ENCODE data around the gene TUBA4B.
"Not testable (repeated sequence)": the region's sequence is repeated elsewhere in the genome, so short reads cannot be mapped to it uniquely, and the experiment has no call there.

Gene TUBA4B

DNA sequence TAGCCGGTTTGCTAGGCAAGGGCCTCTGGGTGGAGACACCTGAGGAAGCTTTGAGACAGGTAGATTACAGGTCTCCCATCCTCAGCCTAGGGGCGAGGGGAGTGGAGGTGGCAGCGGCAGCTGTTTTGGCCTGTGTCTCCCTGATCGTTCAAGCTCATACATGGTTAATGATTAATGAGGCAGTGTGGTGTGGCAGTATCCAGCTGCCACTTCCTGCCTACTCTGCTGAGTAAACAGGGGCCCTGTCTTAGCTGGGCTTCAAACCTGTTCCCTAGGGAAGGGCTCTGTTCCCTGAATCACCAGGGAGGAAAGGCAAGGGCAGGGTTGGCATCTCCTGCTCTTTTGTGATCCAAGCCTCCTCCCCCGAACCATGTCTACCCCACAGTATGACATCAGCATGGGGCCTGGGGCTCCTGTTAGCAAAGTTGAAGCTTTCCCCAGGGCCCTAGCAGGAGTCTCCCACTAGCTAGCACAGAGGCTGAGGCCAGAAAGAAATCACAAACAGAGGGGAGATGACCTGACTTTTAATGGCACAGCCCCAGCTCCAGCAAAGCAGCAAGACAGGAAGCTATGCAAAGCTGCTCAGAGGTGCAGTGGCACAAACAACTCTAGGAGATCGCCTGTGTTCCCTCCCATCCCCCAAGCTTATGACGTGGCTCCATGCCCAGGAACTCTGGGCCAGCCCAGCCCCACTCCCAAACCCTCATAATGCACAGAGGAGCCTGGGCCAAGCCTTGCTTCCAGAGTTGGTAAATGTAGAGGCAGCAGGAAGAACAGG is 3.7 kb upstream of the TUBA4B start:
- DNase-seq, result no peak

DNA sequence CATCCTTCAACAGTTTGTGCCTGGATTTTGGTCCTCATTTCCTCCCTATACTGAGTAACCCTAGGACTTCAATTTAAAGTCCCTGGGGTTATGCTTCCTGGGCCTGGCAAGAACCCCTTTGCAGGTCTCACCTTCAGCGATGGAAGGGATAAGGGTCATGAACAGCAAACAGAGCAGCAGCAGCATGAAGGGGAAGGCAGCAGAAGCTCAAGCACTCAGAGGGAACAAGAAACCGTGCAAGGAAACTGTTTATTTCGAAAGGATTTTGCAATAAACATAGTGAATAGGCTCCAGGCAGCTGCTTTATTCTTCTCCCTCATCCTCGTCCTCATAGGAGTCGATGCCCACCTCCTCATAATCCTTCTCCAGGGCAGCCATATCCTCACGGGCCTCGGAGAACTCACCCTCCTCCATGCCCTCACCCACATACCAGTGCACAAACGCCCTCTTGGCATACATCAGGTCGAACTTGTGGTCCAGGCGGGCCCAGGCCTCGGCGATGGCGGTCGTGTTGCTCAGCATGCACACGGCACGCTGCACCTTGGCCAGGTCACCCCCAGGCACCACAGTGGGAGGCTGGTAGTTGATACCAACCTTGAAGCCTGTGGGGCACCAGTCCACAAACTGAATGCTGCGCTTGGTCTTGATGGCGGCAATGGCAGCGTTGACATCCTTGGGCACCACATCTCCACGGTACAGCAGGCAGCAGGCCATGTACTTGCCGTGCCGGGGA is 2.8 kb upstream of the TUBA4B start:
- DNase-seq, result no peak

DNA sequence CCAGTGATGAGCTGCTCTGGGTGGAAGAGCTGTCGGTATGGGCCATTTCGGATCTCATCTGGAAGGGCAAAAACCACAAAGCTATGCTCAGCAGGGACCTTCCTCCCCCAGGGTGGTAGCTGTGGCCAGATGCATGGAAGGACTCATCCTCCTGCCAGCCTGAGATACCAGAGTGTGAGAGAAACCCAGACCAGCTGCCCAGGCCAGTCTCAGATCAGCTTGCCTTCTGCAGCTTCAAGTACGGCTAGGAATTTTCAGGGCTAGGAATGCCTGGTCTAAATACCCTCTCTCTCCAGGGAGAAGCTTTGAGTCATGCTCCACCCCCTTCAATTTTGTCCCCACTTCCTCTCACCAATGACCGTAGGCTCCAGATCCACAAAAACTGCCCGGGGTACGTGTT is 1.4 kb upstream of the TUBA4B start:
- DNase-seq, result no peak

DNA sequence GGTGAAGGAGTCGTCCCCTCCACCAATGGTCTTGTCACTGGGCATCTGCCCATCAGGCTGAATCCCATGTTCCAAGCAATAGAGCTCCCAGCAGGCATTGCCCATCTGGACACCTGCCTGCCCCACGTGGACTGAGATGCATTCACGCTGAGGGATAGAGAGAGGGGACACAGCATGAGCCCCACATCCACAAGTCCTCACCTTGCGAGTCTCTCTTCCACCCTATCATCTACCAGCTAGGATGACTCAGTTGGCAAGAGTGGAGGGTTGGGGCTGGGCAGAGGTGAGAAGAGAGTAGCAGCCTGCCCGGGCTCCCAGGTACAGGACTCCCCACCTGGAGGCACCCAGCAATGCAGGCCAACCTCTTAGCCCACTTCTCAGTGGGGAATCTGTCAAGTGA is 959 bp upstream of the TUBA4B start:
- DNase-seq, result no peak

DNA sequence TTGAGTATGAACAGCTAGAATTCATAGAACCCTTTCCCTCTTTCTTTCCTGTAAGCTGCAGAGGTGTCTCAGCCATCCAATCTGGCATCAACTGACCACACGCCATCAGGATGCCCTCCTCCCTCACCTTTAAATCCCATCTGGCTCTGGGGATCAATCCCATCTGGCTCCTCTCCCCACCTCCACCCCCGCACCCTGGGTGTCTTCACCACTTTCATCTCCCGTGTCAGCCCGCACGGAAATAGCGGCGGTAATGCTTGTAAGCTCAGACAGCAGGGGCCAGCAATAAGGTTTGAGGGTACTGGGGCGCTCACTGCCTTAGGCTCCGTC is 508 bp upstream of the TUBA4B start:
- DNase-seq, result peak; percentile 44

DNA sequence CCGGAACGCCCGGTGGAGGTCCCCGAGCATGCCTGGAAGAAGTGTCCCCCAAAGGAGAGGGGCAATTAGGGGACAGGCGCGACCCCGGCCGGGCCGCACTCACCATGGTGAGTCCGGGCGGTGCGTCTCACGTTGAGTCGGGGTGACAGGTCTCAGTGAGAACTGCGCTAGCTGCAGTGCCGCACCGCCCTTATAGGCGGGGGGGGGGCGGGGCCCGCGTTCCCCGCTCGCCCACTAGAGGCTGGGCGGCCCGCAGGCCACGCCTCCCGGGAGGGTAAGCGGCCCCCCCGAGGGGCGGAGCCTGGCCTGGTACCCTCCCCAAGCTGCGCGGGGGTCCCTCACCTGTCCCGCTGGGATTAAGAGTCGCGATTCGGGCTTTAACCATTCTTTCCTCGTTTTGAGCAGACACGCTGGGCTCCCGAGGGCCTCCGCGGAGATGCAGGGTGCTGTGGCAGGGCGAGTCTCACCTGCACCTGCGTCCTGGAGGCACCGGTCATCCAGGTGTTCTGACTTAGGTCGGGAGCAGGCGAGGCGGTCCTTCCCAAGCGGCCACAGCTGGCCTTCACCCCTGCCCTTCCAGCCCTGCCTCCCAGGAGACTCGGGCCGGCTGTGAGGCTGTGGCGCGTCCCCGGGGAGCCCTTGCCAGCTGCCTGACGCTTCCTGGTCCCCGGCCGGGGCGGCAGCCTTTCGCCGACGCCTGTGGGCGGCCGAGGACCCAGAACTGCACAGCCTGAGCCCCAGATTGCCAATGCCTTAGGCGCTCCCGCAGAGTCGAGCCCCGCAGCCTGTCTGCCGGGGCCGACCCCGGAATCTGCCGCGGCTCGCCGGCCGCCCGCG is 928 bp downstream of the TUBA4B start, which contains the start of gene TUBA4A:
Gene TUBA4A (minus strand): TSS at position 166 of the 837 bp plus-strand sequence. CDS start 60 bp downstream, at position 106.
- DNase-seq, result peak; percentile 74

DNA sequence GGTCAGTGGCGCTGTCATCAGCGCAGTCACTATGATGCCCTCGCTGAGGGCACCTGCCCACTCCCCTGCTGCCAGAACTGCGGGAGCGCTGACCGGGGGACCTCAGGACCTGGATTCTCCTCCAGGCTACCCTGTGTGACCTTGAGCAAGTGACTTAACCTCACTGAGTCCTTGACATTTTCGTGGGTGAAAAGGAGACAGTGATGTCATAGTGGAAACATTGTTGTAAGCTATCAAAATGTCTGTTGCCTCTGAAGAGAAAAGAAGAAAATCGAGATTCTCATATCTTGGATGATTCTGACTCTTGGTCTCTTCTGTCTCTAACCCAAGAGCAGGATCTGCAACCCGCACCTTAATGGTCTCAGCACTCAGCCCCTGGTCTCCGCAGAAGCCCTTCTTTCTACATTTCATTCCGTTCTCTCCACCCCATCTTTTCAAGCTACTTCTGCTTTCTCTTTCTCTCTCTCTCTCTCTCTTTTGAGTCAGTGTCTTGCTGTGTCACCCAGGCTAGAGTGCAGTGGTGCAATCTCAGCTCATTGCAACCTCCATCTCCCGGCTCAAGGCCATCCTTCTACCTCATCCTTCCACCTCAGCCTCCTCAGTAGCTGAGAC is 1.7 kb downstream of the TUBA4B start:
- no peak for DNase-seq

DNA sequence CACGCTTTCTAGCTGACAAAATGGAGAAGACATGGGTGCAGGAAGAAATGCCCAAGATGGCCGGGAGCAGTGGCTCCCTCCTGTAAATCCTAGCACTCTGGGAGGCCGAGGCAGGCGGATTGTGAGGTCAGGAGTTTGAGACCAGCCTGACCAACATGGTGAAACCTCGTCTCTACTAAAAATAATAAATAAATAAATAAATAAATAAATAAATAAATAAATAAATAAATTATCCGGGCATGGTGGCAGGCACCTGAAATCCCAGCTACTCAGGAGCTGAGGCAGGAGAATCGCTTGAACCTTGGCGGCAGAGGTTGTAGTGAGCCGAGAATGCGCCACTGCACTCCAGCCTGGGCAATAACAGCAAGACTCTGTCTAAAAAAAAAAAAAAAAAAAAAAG is 5.9 kb downstream of the TUBA4B start:
- not testable (repeated sequence) for DNase-seq

DNA sequence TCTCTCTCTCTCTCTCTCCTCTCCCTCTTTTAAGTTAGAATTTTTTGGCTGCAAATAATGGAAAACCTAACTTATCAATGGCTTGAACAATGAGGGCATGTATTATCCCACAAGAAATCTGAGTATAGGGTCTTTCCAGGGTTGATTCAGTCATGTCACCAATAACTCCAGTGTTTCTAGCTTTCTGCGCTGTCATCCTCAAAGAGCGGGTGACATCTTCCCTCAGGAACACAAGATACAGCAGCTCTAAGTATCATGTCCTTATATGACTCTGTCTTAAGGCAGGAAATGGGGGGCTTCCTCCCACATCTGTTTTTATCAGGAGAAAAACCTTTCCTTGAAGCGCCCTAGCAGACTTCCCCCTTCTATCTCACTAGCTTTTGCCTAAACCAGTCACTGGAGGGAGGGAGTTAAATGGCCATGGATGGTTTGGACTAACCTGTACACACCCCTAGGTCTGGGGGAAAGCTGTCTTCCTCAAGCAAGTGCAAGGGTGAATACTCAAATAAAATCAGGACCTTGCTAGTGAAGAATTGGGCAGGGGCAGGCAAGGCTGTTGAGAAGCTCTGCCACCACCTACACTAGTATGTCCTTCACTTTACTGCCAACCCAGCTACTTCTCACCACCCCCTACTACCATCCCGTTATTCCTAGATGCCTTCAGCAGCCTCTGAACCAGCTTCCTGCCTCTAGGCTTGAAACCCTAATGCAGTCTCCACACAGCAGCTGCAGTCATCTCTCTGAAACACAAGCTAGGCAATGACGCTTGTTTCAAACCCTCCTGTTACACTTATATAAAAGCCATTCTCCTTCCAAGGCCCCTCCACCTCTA is 8.2 kb downstream of the TUBA4B start:
- DNase-seq, result no peak

DNA sequence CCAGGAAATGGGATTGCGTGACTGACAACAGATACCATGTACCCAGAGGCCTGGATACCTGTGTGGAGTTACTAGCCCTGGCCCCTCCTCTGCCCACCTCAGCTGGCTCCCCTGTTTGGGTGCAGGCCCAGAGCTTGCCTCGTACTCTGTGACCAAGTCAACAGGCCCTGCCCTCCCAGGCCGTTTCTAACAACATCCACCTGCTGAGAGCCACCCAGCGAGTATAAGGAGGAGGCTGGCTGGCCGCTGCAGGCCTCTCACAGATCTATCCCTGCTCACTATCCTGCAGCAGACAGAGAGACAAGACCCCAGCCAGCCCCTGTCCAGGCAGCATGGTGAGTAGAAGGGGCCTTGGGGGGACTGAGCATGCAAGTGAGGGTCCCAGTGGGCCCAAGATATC is 13.2 kb downstream of the TUBA4B start:
- no peak for DNase-seq

DNA sequence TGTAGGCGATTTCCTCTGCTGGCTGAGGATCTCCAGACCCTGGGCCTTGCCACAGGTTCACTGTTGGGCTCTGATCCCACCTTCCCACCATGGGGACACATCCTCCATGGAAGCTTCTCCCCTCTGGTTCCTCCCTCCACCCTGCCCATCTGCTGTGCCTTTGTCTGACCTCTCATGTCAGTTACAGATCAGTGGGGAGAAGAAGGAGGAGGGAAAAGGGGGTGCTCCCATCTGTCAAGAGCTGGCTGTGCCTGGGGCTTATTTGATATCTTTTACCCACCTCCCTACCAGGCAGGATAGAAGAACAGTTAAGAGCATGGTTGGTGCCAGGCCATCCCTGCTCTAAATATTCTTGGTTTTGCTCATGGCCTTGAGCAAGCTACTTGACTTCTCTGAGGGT is 13.8 kb downstream of the TUBA4B start:
- no peak for DNase-seq

DNA sequence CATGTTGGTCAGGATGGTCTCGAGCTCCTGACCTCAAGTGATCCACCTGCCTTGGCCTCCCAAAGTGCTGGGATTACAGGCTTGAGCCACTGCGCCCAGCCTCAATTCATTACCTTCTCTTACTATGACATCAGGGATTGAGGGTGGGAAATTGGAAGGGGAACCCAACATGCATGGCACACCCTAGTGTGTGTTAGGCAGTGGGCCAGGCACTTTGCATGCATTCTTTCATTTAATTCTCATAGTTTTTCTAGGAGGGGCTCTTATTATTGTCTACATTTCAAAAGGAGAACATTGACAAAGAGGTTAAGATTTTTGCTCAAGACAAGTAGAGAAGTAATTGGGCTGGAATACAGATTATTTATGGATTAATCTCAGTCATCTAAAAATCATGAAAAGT is 15.3 kb downstream of the TUBA4B start:
- no peak for DNase-seq

DNA sequence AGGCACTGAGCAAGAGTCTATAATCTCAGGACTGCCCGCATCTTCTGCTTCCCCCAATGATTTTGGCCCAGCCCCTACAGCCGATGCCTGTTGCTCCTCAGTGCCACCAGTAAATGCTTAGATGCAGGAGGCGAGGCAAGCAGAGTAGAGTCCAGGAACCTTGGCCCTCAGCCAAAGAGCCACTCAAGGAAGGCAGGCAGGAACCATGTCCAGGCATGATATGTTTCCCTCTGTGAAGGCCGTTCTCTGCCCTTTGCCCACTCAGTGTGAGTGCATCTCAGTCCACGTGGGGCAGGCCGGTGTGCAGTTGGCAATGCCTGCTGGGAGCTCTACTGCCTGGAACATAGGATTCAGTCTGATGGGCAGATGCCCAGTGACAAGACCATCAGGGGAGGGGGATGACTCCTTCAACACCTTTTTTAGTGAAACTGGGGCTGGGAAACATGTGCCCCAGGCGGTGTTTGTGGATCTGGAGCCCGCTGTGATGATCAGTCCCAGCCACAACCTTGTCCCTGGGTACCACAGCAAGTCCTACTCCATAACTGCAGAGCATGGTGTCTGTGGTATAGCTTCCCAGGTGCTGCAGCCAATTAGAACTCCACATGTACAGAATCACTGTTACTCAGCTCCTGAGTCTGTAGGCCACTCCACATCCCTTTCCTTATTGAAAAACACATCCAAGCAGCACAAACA is 16.5 kb downstream of the TUBA4B start:
- no peak for DNase-seq

DNA sequence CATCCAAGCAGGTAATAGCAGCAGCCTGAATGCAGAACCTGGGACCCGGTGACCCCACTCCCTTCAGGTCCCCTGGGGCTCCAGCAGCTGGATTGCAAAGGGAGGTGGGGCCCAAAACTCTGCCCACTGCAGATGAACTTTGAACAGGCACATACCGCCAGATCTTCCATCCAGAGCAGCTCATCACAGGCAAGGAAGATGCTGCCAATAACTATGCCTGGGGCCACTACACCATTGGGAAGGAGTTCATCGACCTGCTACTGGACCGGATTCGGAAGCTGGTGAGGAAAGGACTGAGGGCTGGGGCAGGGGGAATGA is 17.0 kb downstream of the TUBA4B start:
- no peak for DNase-seq

DNA sequence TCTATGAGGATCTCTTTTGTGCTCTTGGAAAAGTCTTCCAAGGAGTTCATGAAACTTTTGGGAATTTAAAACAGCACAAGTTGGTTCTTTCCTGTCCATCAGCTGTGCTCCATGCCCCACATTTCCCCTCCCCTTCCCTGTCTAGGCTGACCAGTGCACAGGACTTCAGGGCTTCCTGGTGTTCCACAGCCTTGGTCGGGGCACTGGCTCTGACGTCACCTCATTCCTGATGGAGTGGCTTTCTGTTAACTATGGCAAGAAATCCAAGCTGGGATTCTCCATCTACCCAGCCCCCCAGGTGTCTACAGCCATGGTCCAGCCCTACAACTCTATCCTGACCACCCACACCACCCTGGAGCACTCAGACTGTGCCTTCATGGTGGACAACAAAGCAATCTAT is 18.0 kb downstream of the TUBA4B start:
- DNase-seq, result no peak

DNA sequence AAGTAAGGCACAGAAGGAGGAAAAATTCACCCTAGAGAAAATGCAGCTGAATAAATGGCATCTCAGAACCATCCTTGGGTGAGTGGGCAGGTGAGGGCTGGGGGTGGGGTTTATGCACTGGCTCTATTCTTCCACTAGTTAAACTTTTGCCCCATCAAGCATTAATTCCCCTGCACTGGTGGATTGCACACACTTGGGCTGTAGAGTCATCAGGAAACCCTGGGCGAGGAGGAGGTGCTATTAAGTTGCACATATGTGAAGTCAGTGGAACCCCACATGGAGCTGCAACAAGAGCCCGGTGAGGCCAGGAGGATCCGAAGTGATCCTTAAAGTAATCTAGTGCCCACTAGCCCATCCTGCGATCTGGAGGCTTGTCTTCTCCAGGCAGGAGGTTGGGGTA is 19.3 kb downstream of the TUBA4B start:
- no peak for DNase-seq

DNA sequence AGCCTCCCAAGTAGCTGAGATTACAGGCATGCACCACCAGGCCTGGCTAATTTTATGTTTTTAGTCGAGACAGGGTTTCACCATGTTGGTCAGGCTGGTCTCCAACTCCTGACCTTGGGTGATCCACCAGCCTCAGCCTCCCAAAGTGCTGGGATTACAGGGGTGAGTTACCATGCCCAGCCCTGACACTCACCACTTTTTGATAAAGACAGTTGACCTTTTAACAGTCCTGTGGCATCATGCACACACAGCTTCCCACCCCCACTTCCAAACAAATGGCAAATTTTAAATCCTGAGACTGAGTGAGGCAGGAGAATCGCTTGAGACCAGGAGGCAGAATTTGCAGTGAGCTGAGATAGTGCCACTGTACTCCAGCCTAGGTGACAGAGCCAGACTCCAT is 20.0 kb downstream of the TUBA4B start:
- no peak for DNase-seq

DNA sequence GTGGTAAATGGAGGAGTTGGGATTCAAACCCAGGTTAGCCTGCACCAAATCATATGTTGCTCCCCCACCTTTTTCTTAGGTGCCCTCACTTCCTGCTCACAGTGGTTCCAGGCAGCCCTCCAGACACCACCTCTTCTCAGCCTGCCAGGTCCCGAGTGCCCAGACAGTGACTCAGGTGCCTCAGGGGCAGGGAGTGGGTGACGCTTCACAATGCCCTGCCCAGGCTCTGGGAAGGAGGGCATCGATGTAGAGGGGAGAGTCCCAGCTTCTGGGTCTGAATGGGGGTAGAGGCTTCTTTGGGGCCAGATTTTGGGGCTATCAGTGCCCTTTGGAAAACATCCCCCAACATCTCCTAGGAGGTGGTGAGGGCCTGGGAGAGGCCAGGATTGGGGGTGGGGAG is 20.9 kb downstream of the TUBA4B start:
- DNase-seq, result no peak

DNA sequence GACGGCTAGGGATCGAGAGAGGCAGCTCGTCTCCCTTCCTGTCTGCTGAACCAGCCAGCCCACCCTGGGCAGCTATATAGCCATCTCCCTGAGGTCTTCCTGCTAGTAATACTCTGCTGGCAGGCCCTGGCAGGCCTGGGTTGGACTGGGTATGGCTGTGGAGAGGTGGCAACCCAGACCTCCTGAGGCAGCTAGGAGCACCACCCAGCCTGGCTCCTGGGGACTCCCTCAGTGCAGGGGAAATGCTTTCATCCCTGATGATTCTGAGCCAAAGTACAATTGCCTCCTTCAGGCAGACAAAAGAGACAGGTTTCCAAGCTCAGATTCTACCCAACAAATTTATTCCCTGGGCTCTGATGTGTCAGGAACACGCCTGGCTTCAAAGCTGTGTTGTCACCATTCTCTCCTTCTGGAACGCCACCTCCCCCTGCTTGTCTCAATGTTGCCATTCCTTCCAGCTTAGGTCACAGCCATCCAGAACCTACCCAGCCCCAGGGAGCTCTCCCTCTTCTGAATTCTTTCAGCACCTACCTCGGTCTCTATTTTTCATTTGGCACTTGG is 21.4 kb downstream of the TUBA4B start:
- DNase-seq, result no peak

DNA sequence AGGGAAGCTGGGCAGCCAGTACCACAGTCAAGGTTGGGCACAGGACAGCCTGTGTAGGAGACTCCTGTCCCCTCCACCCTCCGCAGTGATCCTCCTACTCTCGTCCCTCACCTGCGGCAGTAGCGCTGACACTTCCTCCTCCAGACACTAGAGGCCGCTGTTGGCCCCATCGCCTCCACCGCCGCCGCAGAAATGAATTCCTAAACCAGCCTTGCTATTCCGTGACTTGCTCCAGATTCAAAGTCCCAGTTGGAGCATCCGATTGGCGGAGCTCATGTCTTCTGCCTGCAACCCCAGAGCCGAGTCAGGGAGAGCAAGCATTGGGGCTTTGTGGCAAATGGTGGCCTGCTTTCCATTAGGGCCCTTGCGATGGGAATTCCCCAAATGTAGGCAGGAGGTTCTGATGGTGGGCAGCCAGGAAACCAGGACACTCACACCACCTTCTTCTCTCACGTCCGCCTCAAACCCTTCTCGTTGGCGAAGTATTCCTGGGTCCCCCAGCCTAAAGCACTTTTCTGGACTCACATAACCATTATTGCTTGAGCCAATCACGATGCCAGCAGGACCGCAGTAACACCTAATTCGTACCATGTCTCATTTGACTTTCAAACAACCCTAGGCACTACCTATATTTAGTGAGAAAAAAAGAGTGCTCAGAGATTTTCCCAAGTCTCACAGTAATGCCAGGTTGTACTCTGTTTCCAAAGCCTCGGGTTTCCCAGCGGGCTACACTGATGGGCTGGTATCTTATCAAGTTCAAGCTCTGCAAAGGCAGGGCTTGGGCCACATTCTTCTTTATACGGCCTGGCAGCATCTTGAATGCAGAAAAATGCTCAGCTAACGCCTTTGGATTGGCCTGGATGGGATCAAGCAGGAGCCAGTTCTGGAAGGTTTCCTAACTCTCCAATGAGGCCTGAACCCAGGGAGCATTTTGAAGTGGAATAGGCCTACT is 24.9 kb downstream of the TUBA4B start:
- peak; percentile 90 for DNase-seq

All from retina (tissue), 1 donor.